Measurements from ENCODE around the gene RIPPLY3. TPM values are rescaled to one million over a fixed set of nuclear protein-coding genes. Genes with fewer than 3 reads are reported as not detected.
"Not testable (repeated sequence)": the region's sequence is repeated elsewhere in the genome, so short reads cannot be mapped to it uniquely, and the experiment has no call there.

Gene RIPPLY3
- total RNA-seq, 2 donors from 2014 or later, result 0.17 to 0.48 TPM

DNA sequence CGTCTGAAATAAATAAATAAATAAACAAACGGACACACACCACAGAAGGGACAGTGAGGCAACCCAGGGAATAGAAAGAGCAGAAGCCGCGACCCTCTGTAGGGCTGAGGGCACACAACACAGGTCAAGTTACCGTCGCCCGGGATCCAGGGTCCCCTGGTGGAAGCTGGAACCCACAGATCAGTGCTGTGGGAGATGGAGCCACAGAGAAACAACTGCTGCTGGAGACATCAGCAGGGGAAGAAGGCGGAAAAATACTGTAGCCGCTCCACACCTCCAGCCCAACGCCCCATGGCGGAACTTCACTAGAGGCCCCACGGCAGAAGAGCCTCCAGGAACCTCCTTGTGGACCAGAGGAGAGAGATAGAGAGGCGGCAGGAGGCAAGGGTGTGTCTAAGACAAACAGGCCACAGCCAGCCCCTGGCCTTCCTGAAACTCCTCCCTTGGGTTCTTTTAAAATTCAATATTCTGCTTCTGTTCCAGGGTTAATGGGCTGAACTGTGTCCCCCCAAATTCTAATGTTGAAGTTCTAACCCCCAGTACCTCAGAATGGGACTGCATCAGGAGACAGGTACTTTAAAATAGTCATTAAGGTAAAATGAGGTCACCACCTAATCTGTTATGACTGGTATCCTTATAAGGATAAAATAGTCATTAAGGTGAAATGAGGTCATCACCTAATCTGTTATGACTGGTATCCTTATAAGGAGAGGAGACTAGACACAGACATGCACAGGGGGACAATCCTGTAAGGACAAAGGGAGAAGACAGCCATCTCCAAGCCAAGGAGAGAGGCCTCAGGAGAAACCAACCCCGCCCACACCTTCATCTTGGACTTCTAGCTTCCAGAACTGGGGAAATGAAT, 32.3 kb upstream of the RIPPLY3 start:
- H3K36me3 Mint-ChIP-seq (ENCODE audit: low read depth), result no peaks in the 10 kb centered on the region
- ATAC-seq (replicated peaks), result peak; percentile 76
- no peaks in the 10 kb centered on the region for H3K9me3 Mint-ChIP-seq
- no peaks in the 10 kb centered on the region for H3K27me3 Mint-ChIP-seq
- peaks cover 6% of the 10 kb centered on the region for H3K4me1 Mint-ChIP-seq
- H3K27ac Mint-ChIP-seq, result peak overlapping the region; percentile 5
- no peak overlapping the region for H3K4me3 Mint-ChIP-seq

DNA sequence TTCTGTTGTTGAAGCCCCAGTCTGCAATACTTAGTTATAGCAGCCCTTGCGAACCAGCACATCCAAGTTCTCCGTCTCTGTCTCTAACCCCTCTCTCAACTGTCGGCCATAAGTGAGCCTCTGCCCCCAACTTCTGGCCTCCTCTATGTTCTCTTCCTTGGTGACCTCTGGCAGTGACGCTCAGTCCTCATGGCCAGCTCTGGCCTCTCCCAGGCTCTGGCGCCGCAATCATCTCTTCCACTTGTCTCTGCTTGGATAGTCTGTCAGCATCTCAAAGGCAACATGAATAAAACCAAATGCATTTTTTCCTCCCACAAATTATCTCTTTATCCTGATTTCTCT, 31.7 kb upstream of the RIPPLY3 start:
- H3K4me1 Mint-ChIP-seq, result peaks cover 6% of the 10 kb centered on the region
- no peaks in the 10 kb centered on the region for H3K27me3 Mint-ChIP-seq
- H3K36me3 Mint-ChIP-seq (ENCODE audit: low read depth), result no peaks in the 10 kb centered on the region
- peak overlapping the region; percentile 5 for H3K27ac Mint-ChIP-seq
- no peak for ATAC-seq (replicated peaks)
- H3K4me3 Mint-ChIP-seq, result no peak overlapping the region
- H3K9me3 Mint-ChIP-seq, result no peaks in the 10 kb centered on the region

DNA sequence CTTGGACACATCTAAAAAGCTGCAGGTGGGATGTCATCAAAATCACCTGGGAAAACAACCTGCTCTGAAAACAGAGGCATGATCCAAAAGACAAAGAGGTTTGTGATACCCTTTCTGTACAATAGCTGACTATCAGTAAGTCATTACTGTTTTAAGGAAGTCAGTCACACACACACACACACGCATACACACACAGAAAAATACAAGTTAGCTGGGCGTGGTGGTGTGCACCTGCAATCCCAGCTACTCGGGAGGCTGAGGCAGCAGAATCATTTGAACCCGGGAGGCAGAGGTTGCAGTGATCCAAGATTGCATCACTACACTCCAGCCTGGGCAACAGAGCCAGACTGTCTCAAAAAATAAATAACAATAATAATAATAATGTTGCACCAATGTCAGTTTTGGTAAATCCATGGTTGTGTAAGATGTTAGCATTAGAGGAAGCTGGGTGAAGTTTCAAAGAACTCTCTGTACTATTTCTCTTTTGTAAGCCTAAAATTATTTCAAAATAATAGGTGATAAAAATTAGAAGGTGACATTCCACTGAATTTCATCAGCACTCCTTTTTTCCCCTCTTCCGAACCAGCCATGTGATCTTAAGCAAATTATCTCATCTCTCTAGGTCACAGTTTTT, 30.2 kb upstream of the RIPPLY3 start:
- Mint-ChIP-seq H3K27me3 (peaks cover 3% of the 10 kb centered on the region), H3K27ac (no peak overlapping the region), H3K9me3 (no peaks in the 10 kb centered on the region), H3K4me3 (no peak overlapping the region), H3K4me1 (peaks cover 11% of the 10 kb centered on the region), H3K36me3 (ENCODE audit: low read depth) (no peaks in the 10 kb centered on the region)
- ATAC-seq (replicated peaks), result no peak

DNA sequence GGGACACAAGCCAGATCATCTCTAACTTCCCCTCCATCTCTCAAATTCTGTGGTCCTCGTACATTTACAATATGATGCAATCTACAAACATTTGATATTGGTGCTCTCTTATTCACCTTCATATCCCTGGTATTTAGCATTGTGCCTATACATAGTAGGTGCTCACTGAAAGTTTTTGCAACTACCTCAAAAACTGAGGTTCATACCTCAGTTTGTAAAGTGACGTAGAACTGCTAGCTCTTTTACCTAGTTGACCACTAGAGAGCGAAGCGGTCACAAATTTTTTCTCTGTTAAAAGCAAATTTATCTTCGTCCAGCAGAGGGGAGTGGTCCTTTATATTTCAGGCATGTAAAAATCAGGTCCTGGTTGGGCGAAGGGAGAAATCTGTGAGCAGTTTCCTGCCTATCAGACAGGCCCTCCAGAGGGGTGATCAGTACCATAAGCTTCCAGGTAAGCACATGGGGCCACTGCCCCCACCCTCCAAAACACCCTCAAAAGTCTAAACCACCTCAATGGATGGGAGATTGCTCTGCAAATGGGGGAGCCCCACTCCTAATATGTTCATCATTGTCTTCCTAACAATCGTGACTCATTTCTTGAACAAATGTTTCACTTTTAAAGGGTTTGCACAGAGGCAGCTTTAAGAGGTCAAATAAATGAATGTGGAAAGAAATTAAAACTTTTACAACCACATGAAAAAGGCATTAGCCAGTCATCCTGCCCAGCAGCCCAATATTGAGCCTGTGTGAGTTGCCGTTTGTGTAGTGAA, 29.4 kb upstream of the RIPPLY3 start:
- ATAC-seq (replicated peaks), result peak; percentile 75
- peaks cover 11% of the 10 kb centered on the region for H3K4me1 Mint-ChIP-seq
- no peak overlapping the region for H3K27ac Mint-ChIP-seq
- H3K36me3 Mint-ChIP-seq (ENCODE audit: low read depth), result no peaks in the 10 kb centered on the region
- H3K9me3 Mint-ChIP-seq, result no peaks in the 10 kb centered on the region
- H3K4me3 Mint-ChIP-seq, result peak overlapping the region; percentile 12
- H3K27me3 Mint-ChIP-seq, result peaks cover 9% of the 10 kb centered on the region

DNA sequence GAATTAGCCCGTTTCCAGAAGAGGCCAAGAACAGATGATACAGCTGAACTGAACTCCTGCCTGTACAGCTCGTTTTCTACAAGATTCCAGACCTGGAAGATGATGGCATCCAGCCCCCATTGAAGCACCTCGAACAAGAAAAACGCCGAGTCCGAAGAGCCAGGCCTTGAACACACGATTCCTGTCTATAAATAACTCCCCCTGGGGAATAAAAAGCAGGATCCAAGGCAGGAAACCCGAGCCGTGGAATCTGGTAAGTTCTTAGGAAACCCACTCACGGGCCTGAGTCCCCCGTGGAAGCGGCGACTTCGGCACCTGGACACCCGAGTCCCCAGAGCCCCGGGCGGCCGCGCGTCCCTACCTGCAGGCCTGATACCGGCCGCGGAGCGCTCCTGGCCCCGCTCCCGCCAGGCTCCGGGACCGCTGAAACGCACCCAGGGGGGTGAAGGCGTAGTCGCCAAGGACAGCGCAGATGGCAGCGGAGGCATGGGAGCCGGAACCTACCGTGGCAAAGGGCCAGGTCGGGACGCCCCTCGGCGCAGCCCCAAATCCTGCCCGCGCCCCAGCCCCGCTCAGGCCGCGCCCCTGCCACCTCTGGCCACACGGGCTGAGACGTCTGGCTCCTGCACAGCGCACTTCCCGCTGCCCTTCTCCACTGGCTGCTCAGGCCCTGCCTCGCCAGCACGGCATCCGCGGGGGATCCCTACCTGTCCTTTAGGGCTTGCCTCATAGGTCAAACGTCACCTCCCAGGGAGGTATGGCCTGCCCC, 26.0 kb upstream of the RIPPLY3 start:
- H3K27me3 Mint-ChIP-seq, result peaks cover 9% of the 10 kb centered on the region
- no peaks in the 10 kb centered on the region for H3K36me3 Mint-ChIP-seq (ENCODE audit: low read depth)
- ATAC-seq (replicated peaks), result peak; percentile 23
- H3K9me3 Mint-ChIP-seq, result no peaks in the 10 kb centered on the region
- H3K4me3 Mint-ChIP-seq, result peak overlapping the region; percentile 52
- H3K27ac Mint-ChIP-seq, result no peak overlapping the region
- H3K4me1 Mint-ChIP-seq, result peaks cover 11% of the 10 kb centered on the region

DNA sequence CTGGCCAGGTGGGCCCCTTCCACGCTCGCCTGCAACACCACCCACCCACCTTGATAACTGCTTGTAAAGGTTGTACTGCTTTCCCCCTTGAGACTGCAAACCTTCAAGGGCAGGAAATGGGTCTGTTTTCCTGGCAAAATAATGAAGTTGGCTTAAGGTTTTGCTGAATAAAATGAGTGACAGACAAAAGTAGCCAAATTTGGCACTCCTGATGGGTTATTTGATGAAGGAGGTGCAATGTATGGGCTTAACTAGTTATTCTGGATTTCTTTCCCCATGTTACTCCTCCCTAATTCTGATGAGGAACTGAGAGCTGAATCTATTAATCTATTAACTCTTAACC, 25.5 kb upstream of the RIPPLY3 start:
- no peak for ATAC-seq (replicated peaks)
- H3K27ac Mint-ChIP-seq, result no peak overlapping the region

DNA sequence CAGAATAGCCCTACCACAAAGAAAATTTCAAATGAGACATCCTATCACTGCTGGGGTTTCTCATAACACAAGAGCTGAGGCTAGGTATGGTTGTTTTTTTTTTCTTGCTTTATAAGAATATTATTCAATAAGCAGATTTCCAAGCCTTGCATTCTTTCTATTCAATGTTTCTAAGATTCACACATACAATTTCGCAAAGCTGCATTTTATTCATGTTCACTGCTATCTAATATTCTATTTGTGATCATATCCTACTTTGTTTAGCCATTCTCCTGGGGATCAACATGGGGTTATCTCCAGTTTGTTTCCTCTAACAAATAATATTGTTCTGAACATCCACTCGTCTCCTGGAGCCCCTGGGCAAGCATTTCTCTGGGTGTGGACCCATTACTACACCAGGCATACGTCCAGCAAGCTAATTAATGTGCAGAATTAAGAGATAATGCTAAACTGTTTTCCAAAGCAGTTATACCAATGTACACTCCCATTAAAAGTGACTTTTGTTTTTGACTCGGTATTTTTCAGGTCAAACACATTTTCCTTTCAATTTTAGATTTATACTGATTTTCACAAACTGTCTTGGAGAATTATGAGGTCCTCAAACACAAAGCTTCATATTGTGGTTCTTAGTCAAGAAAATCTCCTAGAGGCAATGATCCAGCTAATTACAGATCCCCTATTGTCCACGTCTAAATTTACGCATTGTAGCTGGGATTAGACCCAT, 24.4 kb upstream of the RIPPLY3 start:
- Mint-ChIP-seq H3K4me3 (no peak overlapping the region), H3K27ac (no peak overlapping the region), H3K27me3 (peaks cover 9% of the 10 kb centered on the region), H3K36me3 (ENCODE audit: low read depth) (no peaks in the 10 kb centered on the region), H3K4me1 (peaks cover 9% of the 10 kb centered on the region), H3K9me3 (no peaks in the 10 kb centered on the region)
- no peak for ATAC-seq (replicated peaks)

More for the DNA sequence above, 25.5 kb upstream of the RIPPLY3 start:
- Mint-ChIP-seq H3K27me3 (peaks cover 9% of the 10 kb centered on the region), H3K4me1 (peaks cover 13% of the 10 kb centered on the region), H3K9me3 (no peaks in the 10 kb centered on the region), H3K4me3 (peak overlapping the region; percentile 52), H3K36me3 (ENCODE audit: low read depth) (no peaks in the 10 kb centered on the region)

DNA sequence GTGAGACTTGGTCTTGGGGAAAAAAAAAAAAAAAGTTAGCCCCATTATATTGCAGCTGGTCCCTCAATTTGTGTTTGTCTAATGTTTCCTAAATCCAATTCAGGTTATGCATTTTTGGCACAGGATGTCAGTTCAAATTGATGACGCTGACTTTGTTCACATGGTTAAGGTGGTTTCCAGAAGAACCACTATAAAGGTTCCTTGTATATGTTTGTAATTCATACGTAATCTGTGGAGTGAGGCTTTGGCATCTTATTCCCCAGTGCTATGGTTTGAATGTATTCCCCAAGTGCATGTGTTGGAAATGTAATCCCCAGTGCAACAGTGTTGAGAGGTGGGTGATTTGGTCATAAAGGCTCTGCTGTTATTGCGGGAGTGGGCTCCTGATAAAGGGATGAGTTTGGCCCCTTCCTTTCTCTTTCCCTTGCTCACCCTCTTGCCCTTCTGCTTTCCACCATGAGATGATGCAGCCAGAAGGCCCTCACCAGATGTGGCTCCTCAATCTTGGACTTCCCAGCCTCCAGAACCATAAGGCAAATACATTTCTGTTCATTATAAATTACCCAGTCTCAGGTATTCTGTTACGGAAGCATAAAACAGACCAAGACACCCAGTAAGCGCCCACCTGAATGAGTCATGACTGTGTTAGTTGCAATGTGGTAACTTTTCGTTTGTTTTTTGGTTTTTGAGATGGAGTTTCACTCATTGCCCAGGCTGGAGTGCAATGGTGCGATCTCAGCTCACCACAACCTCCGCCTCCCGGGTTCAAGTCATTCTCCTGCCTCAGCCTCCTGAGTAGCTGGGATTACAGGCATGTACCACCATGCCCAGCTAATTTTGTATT, 20.5 kb upstream of the RIPPLY3 start:
- Mint-ChIP-seq H3K27me3 (peaks cover 7% of the 10 kb centered on the region), H3K4me3 (no peak overlapping the region), H3K9me3 (no peaks in the 10 kb centered on the region), H3K36me3 (ENCODE audit: low read depth) (no peaks in the 10 kb centered on the region), H3K27ac (no peak overlapping the region), H3K4me1 (peaks cover 9% of the 10 kb centered on the region)
- no peak for ATAC-seq (replicated peaks)

DNA sequence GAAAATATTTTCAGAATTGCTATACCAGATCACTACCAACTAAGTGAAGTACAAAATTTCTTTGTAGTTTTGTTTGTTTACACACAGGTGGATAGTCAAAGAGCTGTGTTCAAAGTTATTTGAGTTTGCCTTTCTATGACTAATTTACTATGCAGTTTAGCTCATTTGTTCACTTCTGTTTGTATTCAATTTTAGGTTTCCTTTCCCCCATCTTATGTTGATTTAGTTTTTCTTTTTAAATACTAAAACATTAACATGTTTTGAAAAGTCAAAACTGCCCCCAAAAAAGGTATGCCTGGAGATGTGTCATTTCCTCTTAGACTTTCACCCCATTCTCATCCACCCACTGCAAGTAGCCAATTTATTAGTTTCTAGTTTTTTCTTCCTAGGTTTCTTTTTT, 18.7 kb upstream of the RIPPLY3 start:
- Mint-ChIP-seq H3K27me3 (no peaks in the 10 kb centered on the region), H3K27ac (peak overlapping the region; percentile 80), H3K9me3 (no peaks in the 10 kb centered on the region), H3K36me3 (ENCODE audit: low read depth) (no peaks in the 10 kb centered on the region), H3K4me3 (peak overlapping the region; percentile 57), H3K4me1 (peaks cover 8% of the 10 kb centered on the region)
- peak; percentile 3 for ATAC-seq (replicated peaks)

DNA sequence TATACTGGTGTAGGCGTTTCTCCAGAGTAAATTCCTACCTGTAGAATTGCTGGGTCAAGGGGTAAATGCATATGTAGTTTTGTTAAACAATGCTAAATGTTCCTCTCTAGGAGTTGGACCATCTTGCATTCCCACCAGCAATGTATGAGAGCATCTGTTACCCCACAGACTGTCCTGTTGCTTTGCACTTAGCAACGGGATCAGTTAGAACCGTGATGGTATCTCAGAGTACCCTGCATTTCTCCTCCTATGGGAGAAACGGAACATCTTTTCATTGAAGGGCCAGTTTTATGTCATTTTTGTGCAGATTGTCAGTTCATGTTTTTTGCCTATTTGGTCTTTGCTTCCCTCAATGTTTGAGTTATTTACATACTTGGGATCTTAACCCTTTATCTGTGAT, 18.0 kb upstream of the RIPPLY3 start:
- Mint-ChIP-seq H3K27me3 (no peaks in the 10 kb centered on the region), H3K4me1 (peaks cover 8% of the 10 kb centered on the region), H3K4me3 (peak overlapping the region; percentile 57), H3K9me3 (no peaks in the 10 kb centered on the region), H3K27ac (peak overlapping the region; percentile 80), H3K36me3 (ENCODE audit: low read depth) (no peaks in the 10 kb centered on the region)
- no peak for ATAC-seq (replicated peaks)

DNA sequence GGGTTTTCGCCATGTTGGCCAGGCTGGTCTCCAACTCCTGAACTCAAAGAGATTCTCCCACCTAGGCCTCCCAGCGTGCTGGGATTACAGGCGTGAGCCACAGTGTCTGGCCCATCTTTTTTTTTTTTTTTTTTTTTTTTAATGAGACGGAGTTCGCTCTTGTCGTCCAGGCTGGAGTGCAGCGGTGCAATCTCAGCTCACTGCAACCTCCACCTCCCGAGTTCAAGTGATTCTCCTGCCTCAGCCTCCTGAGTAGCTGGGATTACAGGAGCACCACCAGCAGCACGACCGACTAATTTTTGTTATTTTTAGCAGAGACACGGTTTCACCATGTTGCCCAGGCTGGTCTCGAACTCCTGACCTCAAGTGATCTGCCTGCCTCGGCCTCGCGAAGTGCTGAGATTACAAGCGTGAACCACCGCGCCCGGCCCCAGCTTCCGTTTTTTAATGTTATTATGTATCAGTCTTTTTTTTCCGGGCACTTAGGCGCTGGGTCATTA, 17.3 kb upstream of the RIPPLY3 start:
- not testable (repeated sequence) for H3K9me3 Mint-ChIP-seq; ATAC-seq (replicated peaks); H3K27me3 Mint-ChIP-seq; H3K4me1 Mint-ChIP-seq; H3K36me3 Mint-ChIP-seq (ENCODE audit: low read depth)
- H3K27ac Mint-ChIP-seq, result peak overlapping the region; percentile 78
- H3K4me3 Mint-ChIP-seq, result peak overlapping the region; percentile 88

DNA sequence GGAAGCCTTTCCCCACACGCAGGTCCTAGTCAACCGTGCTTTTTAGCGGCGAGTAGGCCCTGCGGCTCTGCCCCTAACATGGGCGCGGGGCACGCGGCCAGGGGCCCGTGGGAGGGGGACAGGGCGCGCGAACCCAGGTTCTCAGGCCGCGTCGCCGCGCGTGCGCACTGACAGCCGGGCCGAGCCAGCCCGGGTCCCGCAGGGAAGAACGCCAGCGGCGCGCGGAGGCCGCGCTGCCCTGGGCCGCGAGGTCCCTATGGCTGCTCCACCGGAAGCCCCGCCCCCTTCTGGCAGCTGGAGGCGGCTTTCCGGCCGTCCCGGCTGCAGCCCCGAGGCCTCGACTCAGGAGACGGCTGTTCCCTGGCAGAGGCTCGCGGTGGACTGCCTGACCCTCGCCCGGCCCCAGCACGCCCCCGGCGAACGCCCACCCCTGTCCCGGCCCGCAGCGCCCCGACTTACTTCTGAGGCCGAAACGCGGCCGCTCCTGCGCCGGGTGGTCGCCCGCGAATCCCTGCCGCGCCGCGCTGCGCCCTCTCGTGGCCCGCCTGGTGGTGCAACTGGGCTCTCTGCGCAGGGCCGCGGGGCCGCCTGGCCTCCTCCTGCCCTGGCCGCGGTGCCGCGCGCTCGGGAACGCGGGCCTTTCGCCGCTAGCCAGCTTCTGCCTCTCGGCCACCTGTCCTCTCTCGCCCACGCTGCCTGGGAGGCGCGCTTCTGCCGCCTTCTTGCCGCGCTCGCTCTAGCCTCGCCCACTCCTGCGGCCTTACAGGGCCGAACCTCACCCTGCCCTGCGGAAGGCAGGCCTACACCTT, 16.6 kb upstream of the RIPPLY3 start:
- ATAC-seq (replicated peaks), result peak; percentile 93
- peak overlapping the region; percentile 86 for H3K27ac Mint-ChIP-seq
- no peaks in the 10 kb centered on the region for H3K36me3 Mint-ChIP-seq (ENCODE audit: low read depth)
- H3K4me3 Mint-ChIP-seq, result peak overlapping the region; percentile 88
- H3K4me1 Mint-ChIP-seq, result peaks cover 10% of the 10 kb centered on the region
- H3K27me3 Mint-ChIP-seq, result no peaks in the 10 kb centered on the region
- H3K9me3 Mint-ChIP-seq, result no peaks in the 10 kb centered on the region
